Epithelial cell of esophagus (primary cell): ENCODE measurements around the gene CHID1.

Experiments
- DNase-seq: peaks from one replicate; pipeline ENCODE4 v3.0.0; 2010; ENCODE audit warnings: low read depth
- H3K4me3 ChIP-seq: 2 replicates; pipeline ENCODE4 v1.5.1; 2011; ENCODE audit warnings: mild to moderate bottlenecking, low read length, control low read depth
- CTCF ChIP-seq: IDR thresholded peaks from 2 replicates; pipeline ENCODE4 v1.5.1; 2011; ENCODE audit warnings: low read depth, mild to moderate bottlenecking, low read length, control low read depth, inconsistent platforms; ENCODE audit not compliant: insufficient read depth; ENCODE audit errors: missing control alignments

CHID1 gene

GRCh38 chr11:856397-856796, 54.2 kb downstream of the CHID1 start:
- no peak overlapping the region for H3K4me3 ChIP-seq
- DNase-seq: no peak
- TF ChIP-seq CTCF: no peak

GRCh38 chr11:855796-856195, 54.8 kb downstream of the CHID1 start:
- DNase-seq: no peak
- no peak overlapping the region for H3K4me3 ChIP-seq
- no peak for TF ChIP-seq CTCF

- DNase-seq: no peak
- no peak overlapping the region for H3K4me3 ChIP-seq
- TF ChIP-seq CTCF: no peak
Measured at GRCh38 chr11:855330-855674, 55.3 kb downstream of the CHID1 start.

- H3K4me3 ChIP-seq: no peak overlapping the region
- no peak for DNase-seq
- no peak for TF ChIP-seq CTCF
Measured at GRCh38 chr11:854601-855329, 55.8 kb downstream of the CHID1 start.

- DNase-seq: no peak
- TF ChIP-seq CTCF: no peak
- H3K4me3 ChIP-seq: no peak overlapping the region
Measured at GRCh38 chr11:853682-854448, 56.7 kb downstream of the CHID1 start.

- TF ChIP-seq CTCF: no peak
- no peak for DNase-seq
- H3K4me3 ChIP-seq: no peak overlapping the region
Measured at GRCh38 chr11:852762-853161, 57.8 kb downstream of the CHID1 start.
